CD4-positive, alpha-beta memory T cell (primary cell): Measurements from ENCODE around the gene MSRB3. TPM values are rescaled to one million over a fixed set of nuclear protein-coding genes. Genes with fewer than 3 reads are reported as not detected.

Source experiments
- CTCF ChIA-PET: fragments of 350-600 bp; sonication (Branson Sonifier 250); formaldehyde crosslinking; loops from one replicate; lab custom pipeline; 2021; ENCODE audit warnings: inconsistent platforms; ENCODE audit not compliant: partially characterized antibody; lab: Charles Lee
- POLR2A ChIA-PET: fragments of 350-600 bp; sonication (Branson Sonifier 250); formaldehyde crosslinking; loops from one replicate; lab custom pipeline; 2021; ENCODE audit not compliant: partially characterized antibody; lab: Charles Lee
- DNase-seq, 5 donors: peaks; one replicate each; pipeline versions ENCODE4 v3.0.0 to v3.0.0-alpha.2; 2020 to 2022; ENCODE audit warnings: mixed read lengths in 1 of 5
- H3K27ac ChIP-seq: one replicate; pipeline ENCODE4 v1.7.0; 2013; ENCODE audit warnings: low read depth, low read length
- H3K27me3 ChIP-seq: 2 replicates; pipeline ENCODE4 v1.7.0; 2013; ENCODE audit warnings: mild to moderate bottlenecking, low read length, moderate library complexity; ENCODE audit not compliant: insufficient read depth
- H3K36me3 ChIP-seq: 2 replicates; pipeline ENCODE4 v1.7.0; 2013; ENCODE audit warnings: mild to moderate bottlenecking, low read length, moderate library complexity; ENCODE audit not compliant: insufficient read depth
- H3K4me1 ChIP-seq: 2 replicates; pipeline ENCODE4 v1.7.0; 2013; ENCODE audit warnings: mild to moderate bottlenecking, low read length, moderate library complexity; ENCODE audit not compliant: insufficient read depth
- H3K4me3 ChIP-seq, 2 donors: one replicate each; pipeline ENCODE4 v1.7.0; 2013; ENCODE audit warnings: low read length in 2 of 2, mild to moderate bottlenecking in 1 of 2
- H3K9me3 ChIP-seq, 2 donors: one replicate each; pipeline ENCODE4 v1.7.0; 2013; ENCODE audit warnings: low read length in 2 of 2, control low read depth in 1 of 2; ENCODE audit not compliant: control insufficient read depth in 1 of 2
- H3K27ac Mint-ChIP-seq, 7 donors: one replicate each; pipeline ENCODE4 v1.8.0; 2020 to 2021; ENCODE audit warnings: mixed read lengths in 7 of 7, mild to moderate bottlenecking in 6 of 7, inconsistent platforms in 3 of 7, moderate library complexity in 3 of 7
- H3K27me3 Mint-ChIP-seq, 2 donors: one replicate each; pipeline ENCODE4 v1.8.0; 2020 to 2021; ENCODE audit warnings: mixed read lengths in 2 of 2
- H3K36me3 Mint-ChIP-seq, 2 donors: one replicate each; pipeline ENCODE4 v1.8.0; 2020 to 2021; ENCODE audit warnings: mixed read lengths in 2 of 2, inconsistent platforms in 1 of 2, mild to moderate bottlenecking in 1 of 2
- H3K4me1 Mint-ChIP-seq, 4 donors: one replicate each; pipeline ENCODE4 v1.8.0; 2020 to 2021; ENCODE audit warnings: mixed read lengths in 4 of 4, mild to moderate bottlenecking in 1 of 4
- H3K4me3 Mint-ChIP-seq, 8 donors: one replicate each; pipeline ENCODE4 v1.8.0; 2020 to 2021; ENCODE audit warnings: mixed read lengths in 8 of 8, mild to moderate bottlenecking in 7 of 8, moderate library complexity in 6 of 8, inconsistent platforms in 3 of 8
- H3K9me3 Mint-ChIP-seq, 8 donors: one replicate each; pipeline ENCODE4 v1.8.0; 2020 to 2021; ENCODE audit warnings: mixed read lengths in 8 of 8, mild to moderate bottlenecking in 5 of 8, inconsistent platforms in 3 of 8, moderate library complexity in 1 of 8
- intact Hi-C: fragments of 100-400 bp; cut with micrococcal nuclease; formaldehyde crosslinking; loops from one replicate; pipeline ENCODE4 v1.15.1; 2023
- polyA plus RNA-seq, 2 donors: library from polyadenylated mRNA; unstranded; fragments of 300-500 nt; fragmentation: Illumina TruSeq; gene quantifications; one replicate each; pipeline ENCODE4 v1.2.3, GENCODE V29; 2021
- total RNA-seq, 2 experiments: library from RNA; stranded (reverse); gene quantifications; one replicate each; pipeline ENCODE4 v1.2.3, GENCODE V29; 2021

The MSRB3 gene
- total and polyA plus RNA-seq, 4 experiments from 2014 or later = not detected

- H3K4me3 ChIP-seq = no peak overlapping the region
- intact Hi-C loops = no loop called here
- DNase-seq = no peak
- Mint-ChIP-seq H3K4me1 (no peaks in the 10 kb centered on the region), H3K27ac (no peak overlapping the region), H3K27me3 (no peaks in the 10 kb centered on the region), H3K4me3 (no peak overlapping the region), H3K9me3 (peaks cover 0 to 5% (median 1%) of the 10 kb centered on the region in 8 donors), H3K36me3 (no peaks in the 10 kb centered on the region)
- CTCF ChIA-PET = no interaction called here
- H3K27me3 ChIP-seq = no peaks in the 10 kb centered on the region
- no peaks in the 10 kb centered on the region for H3K36me3 ChIP-seq
- POLR2A ChIA-PET = no interaction called here
- no peaks in the 10 kb centered on the region for H3K4me1 ChIP-seq
- H3K9me3 ChIP-seq = no peaks in the 10 kb centered on the region
- H3K27ac ChIP-seq = no peak overlapping the region
Measured at GRCh38 chr12:65462484-65462883, 184.0 kb downstream of the MSRB3 start.

GRCh38 chr12:65463082-65463481 lies 184.6 kb downstream of the MSRB3 start:
- Histone ChIP-seq H3K4me3 (no peak overlapping the region), H3K9me3 (no peaks in the 10 kb centered on the region), H3K4me1 (no peaks in the 10 kb centered on the region), H3K27me3 (no peaks in the 10 kb centered on the region), H3K36me3 (no peaks in the 10 kb centered on the region), H3K27ac (no peak overlapping the region)
- intact Hi-C loops = no loop called here
- no peak for DNase-seq
- Mint-ChIP-seq H3K36me3 (no peaks in the 10 kb centered on the region), H3K9me3 (peaks cover 0 to 4% (median under 1%) of the 10 kb centered on the region in 8 donors), H3K4me3 (no peak overlapping the region), H3K27me3 (no peaks in the 10 kb centered on the region), H3K4me1 (no peaks in the 10 kb centered on the region), H3K27ac (no peak overlapping the region)
- ChIA-PET POLR2A (no interaction called here), CTCF (no interaction called here)

- Mint-ChIP-seq H3K9me3 (peaks cover 0 to 3% (median 0%) of the 10 kb centered on the region in 8 donors), H3K36me3 (no peaks in the 10 kb centered on the region), H3K4me3 (no peak overlapping the region), H3K4me1 (no peaks in the 10 kb centered on the region), H3K27me3 (no peaks in the 10 kb centered on the region), H3K27ac (no peak overlapping the region)
- intact Hi-C loops = no loop called here
- CTCF ChIA-PET = no interaction called here
- no peaks in the 10 kb centered on the region for H3K27me3 ChIP-seq
- DNase-seq = no peak
- no peaks in the 10 kb centered on the region for H3K9me3 ChIP-seq
- no peak overlapping the region for H3K4me3 ChIP-seq
- POLR2A ChIA-PET = no interaction called here
- H3K27ac ChIP-seq = no peak overlapping the region
- H3K36me3 ChIP-seq = no peaks in the 10 kb centered on the region
- H3K4me1 ChIP-seq = no peaks in the 10 kb centered on the region
Measured at GRCh38 chr12:65463611-65464010, 185.1 kb downstream of the MSRB3 start.

- POLR2A ChIA-PET = no interaction called here
Measured at GRCh38 chr12:65464930-65465329, 186.4 kb downstream of the MSRB3 start.

GRCh38 chr12:65465766-65466547 lies 187.5 kb downstream of the MSRB3 start:
- Mint-ChIP-seq H3K27ac (no peak overlapping the region), H3K4me3 (no peak overlapping the region), H3K36me3 (no peaks in the 10 kb centered on the region), H3K4me1 (no peaks in the 10 kb centered on the region), H3K27me3 (no peaks in the 10 kb centered on the region), H3K9me3 (peaks cover 0 to 3% (median 0%) of the 10 kb centered on the region in 8 donors)
- Histone ChIP-seq H3K4me1 (no peaks in the 10 kb centered on the region), H3K36me3 (no peaks in the 10 kb centered on the region), H3K27me3 (no peaks in the 10 kb centered on the region), H3K9me3 (no peaks in the 10 kb centered on the region), H3K4me3 (no peak overlapping the region), H3K27ac (no peak overlapping the region)
- ChIA-PET CTCF (no interaction called here), POLR2A (no interaction called here)
- no peak for DNase-seq
- intact Hi-C loops = no loop called here

More at GRCh38 chr12:65464930-65465329, 186.4 kb downstream of the MSRB3 start:
- H3K36me3 Mint-ChIP-seq = no peaks in the 10 kb centered on the region
- no peaks in the 10 kb centered on the region for H3K27me3 Mint-ChIP-seq
- H3K27me3 ChIP-seq = no peaks in the 10 kb centered on the region
- no peaks in the 10 kb centered on the region for H3K36me3 ChIP-seq
- no peak overlapping the region for H3K4me3 ChIP-seq
- CTCF ChIA-PET = no interaction called here
- no peaks in the 10 kb centered on the region for H3K4me1 Mint-ChIP-seq
- DNase-seq = no peak
- H3K9me3 ChIP-seq = no peaks in the 10 kb centered on the region
- no peak overlapping the region for H3K27ac ChIP-seq
- no peaks in the 10 kb centered on the region for H3K4me1 ChIP-seq
- H3K4me3 Mint-ChIP-seq = no peak overlapping the region
- intact Hi-C loops = no loop called here
- H3K9me3 Mint-ChIP-seq = peaks cover 0 to 3% (median 0%) of the 10 kb centered on the region in 8 donors
- H3K27ac Mint-ChIP-seq = no peak overlapping the region

GRCh38 chr12:65466911-65467310 lies 188.4 kb downstream of the MSRB3 start:
- H3K36me3 ChIP-seq = no peaks in the 10 kb centered on the region
- Mint-ChIP-seq H3K9me3 (peaks cover 0 to 3% (median 0%) of the 10 kb centered on the region in 8 donors), H3K36me3 (no peaks in the 10 kb centered on the region), H3K4me1 (no peaks in the 10 kb centered on the region), H3K27ac (no peak overlapping the region), H3K27me3 (no peaks in the 10 kb centered on the region), H3K4me3 (no peak overlapping the region)
- no peak overlapping the region for H3K4me3 ChIP-seq
- intact Hi-C loops = no loop called here
- no peaks in the 10 kb centered on the region for H3K4me1 ChIP-seq
- H3K9me3 ChIP-seq = no peaks in the 10 kb centered on the region
- ChIA-PET CTCF (no interaction called here), POLR2A (no interaction called here)
- H3K27ac ChIP-seq = no peak overlapping the region
- H3K27me3 ChIP-seq = no peaks in the 10 kb centered on the region
- DNase-seq = no peak

GRCh38 chr12:65470256-65470655 lies 191.8 kb downstream of the MSRB3 start:
- Mint-ChIP-seq H3K4me3 (no peak overlapping the region), H3K4me1 (no peaks in the 10 kb centered on the region), H3K27ac (no peak overlapping the region), H3K36me3 (no peaks in the 10 kb centered on the region), H3K9me3 (no peaks in the 10 kb centered on the region), H3K27me3 (no peaks in the 10 kb centered on the region)
- intact Hi-C loops = no loop called here
- H3K27ac ChIP-seq = no peak overlapping the region
- H3K27me3 ChIP-seq = no peaks in the 10 kb centered on the region
- H3K4me1 ChIP-seq = no peaks in the 10 kb centered on the region
- H3K9me3 ChIP-seq = no peaks in the 10 kb centered on the region
- H3K4me3 ChIP-seq = no peak overlapping the region
- DNase-seq = no peak
- CTCF ChIA-PET = no interaction called here
- no peaks in the 10 kb centered on the region for H3K36me3 ChIP-seq
- POLR2A ChIA-PET = no interaction called here
